Measurements from ENCODE around the gene SCFD2. TPM values are rescaled to one million over a fixed set of nuclear protein-coding genes. Genes with fewer than 3 reads are reported as not detected.
"Not testable (repeated sequence)": the region's sequence is repeated elsewhere in the genome, so short reads cannot be mapped to it uniquely, and the experiment has no call there.

The SCFD2 gene
- polyA plus RNA-seq, 1 of the 3 experiments (the other 2 are of a cell fraction), result 14.1 TPM

DNA sequence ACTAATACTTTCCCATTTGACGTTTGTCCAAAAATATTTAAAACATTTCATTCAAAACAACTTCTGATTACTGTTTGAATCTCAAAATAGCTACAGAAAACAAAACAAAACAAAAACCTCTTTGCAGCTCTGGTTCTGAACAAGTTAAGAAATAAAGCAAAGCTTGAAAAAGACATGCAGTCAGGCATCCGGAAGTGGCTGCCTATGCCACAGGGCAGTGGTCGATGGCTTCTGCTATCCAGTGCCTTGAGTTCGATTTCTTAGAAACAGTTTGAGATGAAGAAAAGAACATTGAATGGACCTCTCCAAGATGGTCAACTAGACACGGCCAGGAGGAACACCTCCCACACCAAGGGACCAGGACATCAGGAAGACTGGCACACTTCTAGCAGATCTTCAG lies 125.3 kb downstream of the SCFD2 start:
- Histone ChIP-seq H3K4me1 (ENCODE audit: control insufficient read depth in 1 of 2, insufficient read depth in 2 of 2, low read depth in 1 of 2, low read length in 1 of 2) (no peaks in the 10 kb centered on the region), H3F3A (replicated peaks; ENCODE audit: insufficient read depth) (no peaks in the 10 kb centered on the region), H3K9me2 (no peaks in the 10 kb centered on the region), H3K27me3 (ENCODE audit: insufficient read depth) (no peaks in the 10 kb centered on the region), H3K79me2 (ENCODE audit: insufficient read depth) (no peaks in the 10 kb centered on the region), H3K4me3 (ENCODE audit: low read depth in 2 of 2, low read length in 1 of 2) (no peak overlapping the region), H3K27ac (ENCODE audit: low read depth in 2 of 2, low read length in 1 of 2) (no peak overlapping the region), H4K20me1 (ENCODE audit: insufficient read depth) (no peaks in the 10 kb centered on the region), H2AFZ (ENCODE audit: low read depth) (no peak overlapping the region), H3K9me3 (no peaks in the 10 kb centered on the region), H3K36me3 (replicated peaks in 1 of 2; ENCODE audit: control insufficient read depth in 1 of 2, insufficient read depth in 2 of 2, low read length in 1 of 2) (no peaks in the 10 kb centered on the region), H3K4me2 (no peak overlapping the region), H3K9ac (no peak overlapping the region)
- WGBS (ENCODE audit: low lambda C conversion rate), result 88% methylated on average over 5 of the region's 5 CpGs
- CTCF ChIA-PET, result no interaction called here
- TF ChIP-seq TCF12 (IDR thresholded peaks at IDR 0.05), result no peak
- no peak for TF ChIP-seq SIN3A (IDR thresholded peaks at IDR 0.05; ENCODE audit: borderline replicate concordance, low read depth, low read length)
- no peak for TF ChIP-seq FOXM1 (IDR thresholded peaks at IDR 0.05; ENCODE audit: low read depth)
- TF ChIP-seq TAF1 (IDR thresholded peaks at IDR 0.05; ENCODE audit: borderline replicate concordance, low read depth, low read length), result no peak
- no peak for TF ChIP-seq NRF1 (IDR thresholded peaks at IDR 0.05; ENCODE audit: low read depth, low read length)
- no peak for TF ChIP-seq NFIC (IDR thresholded peaks at IDR 0.05; ENCODE audit: borderline replicate concordance)
- no peak for TF ChIP-seq RAD21 (IDR thresholded peaks at IDR 0.05; ENCODE audit: low read length)
- POLR2A ChIA-PET, result no interaction called here
- no peak for DNase-seq

DNA sequence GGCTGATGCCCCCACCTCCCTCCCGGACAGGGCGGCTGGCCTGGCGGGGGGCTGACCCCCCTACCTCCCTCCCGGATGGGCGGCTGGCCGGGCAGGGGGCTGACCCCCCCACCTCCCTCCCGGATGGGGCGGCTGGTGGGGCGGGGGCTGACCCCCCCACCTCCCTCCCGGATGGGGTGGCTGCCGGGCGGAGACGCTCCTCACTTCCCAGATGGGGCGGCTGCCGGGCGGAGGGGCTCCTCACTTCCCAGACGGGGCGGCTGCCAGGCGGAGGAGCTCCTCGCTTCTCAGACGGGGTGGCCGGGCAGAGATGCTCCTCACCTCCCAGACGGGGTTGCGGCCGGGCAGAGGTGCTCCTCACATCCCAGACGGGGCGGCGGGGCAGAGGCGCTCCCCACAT lies 127.5 kb downstream of the SCFD2 start:
- WGBS (ENCODE audit: low lambda C conversion rate), result no CpG with 5 or more reads among the region's 29 CpGs
- POLR2A ChIA-PET, result not testable (repeated sequence)

GRCh38 chr4:53237811-53238210 lies 128.1 kb downstream of the SCFD2 start:
- H3K9me2 ChIP-seq; H3K27ac ChIP-seq (ENCODE audit: low read depth in 2 of 2, low read length in 1 of 2); H3K36me3 ChIP-seq (replicated peaks in 1 of 2; ENCODE audit: control insufficient read depth in 1 of 2, insufficient read depth in 2 of 2, low read length in 1 of 2); H3F3A ChIP-seq (replicated peaks; ENCODE audit: insufficient read depth); DNase-seq; H3K4me3 ChIP-seq (ENCODE audit: low read depth in 2 of 2, low read length in 1 of 2); H3K4me2 ChIP-seq; H3K9me3 ChIP-seq; H3K27me3 ChIP-seq (ENCODE audit: insufficient read depth); CTCF ChIA-PET; H3K4me1 ChIP-seq (ENCODE audit: control insufficient read depth in 1 of 2, insufficient read depth in 2 of 2, low read depth in 1 of 2, low read length in 1 of 2); POLR2A ChIA-PET; H2AFZ ChIP-seq (ENCODE audit: low read depth); H3K79me2 ChIP-seq (ENCODE audit: insufficient read depth); H4K20me1 ChIP-seq (ENCODE audit: insufficient read depth); H3K9ac ChIP-seq: not testable (repeated sequence)
- WGBS (ENCODE audit: low lambda C conversion rate), result no CpG with 5 or more reads among the region's 26 CpGs

More for the DNA sequence above, 127.5 kb downstream of the SCFD2 start:
- H3K9me3 ChIP-seq; H3K27me3 ChIP-seq (ENCODE audit: insufficient read depth); H3K4me3 ChIP-seq (ENCODE audit: low read depth in 2 of 2, low read length in 1 of 2); H3K4me1 ChIP-seq (ENCODE audit: control insufficient read depth in 1 of 2, insufficient read depth in 2 of 2, low read depth in 1 of 2, low read length in 1 of 2); CTCF ChIA-PET; H3K79me2 ChIP-seq (ENCODE audit: insufficient read depth); H3K9ac ChIP-seq; H3K4me2 ChIP-seq; H3F3A ChIP-seq (replicated peaks; ENCODE audit: insufficient read depth); DNase-seq; H3K9me2 ChIP-seq; H2AFZ ChIP-seq (ENCODE audit: low read depth); H4K20me1 ChIP-seq (ENCODE audit: insufficient read depth); H3K36me3 ChIP-seq (replicated peaks in 1 of 2; ENCODE audit: control insufficient read depth in 1 of 2, insufficient read depth in 2 of 2, low read length in 1 of 2); H3K27ac ChIP-seq (ENCODE audit: low read depth in 2 of 2, low read length in 1 of 2): not testable (repeated sequence)

- DNase-seq; H3K79me2 ChIP-seq (ENCODE audit: insufficient read depth); H3K4me3 ChIP-seq (ENCODE audit: low read depth in 2 of 2, low read length in 1 of 2); H2AFZ ChIP-seq (ENCODE audit: low read depth); H3K9me3 ChIP-seq; H3K4me2 ChIP-seq; H3K27me3 ChIP-seq (ENCODE audit: insufficient read depth); H3K27ac ChIP-seq (ENCODE audit: low read depth in 2 of 2, low read length in 1 of 2); H3F3A ChIP-seq (replicated peaks; ENCODE audit: insufficient read depth); POLR2A ChIA-PET; H3K9me2 ChIP-seq; H3K4me1 ChIP-seq (ENCODE audit: control insufficient read depth in 1 of 2, insufficient read depth in 2 of 2, low read depth in 1 of 2, low read length in 1 of 2); H3K36me3 ChIP-seq (replicated peaks in 1 of 2; ENCODE audit: control insufficient read depth in 1 of 2, insufficient read depth in 2 of 2, low read length in 1 of 2); H4K20me1 ChIP-seq (ENCODE audit: insufficient read depth); H3K9ac ChIP-seq: not testable (repeated sequence)
- 100% methylated on average over 1 of the region's 2 CpGs for WGBS (ENCODE audit: low lambda C conversion rate)
- CTCF ChIA-PET, result interaction anchor here (0.6 kb wide), 1 partner anchor 10 kb away, joined by 4 read pairs; no protein-coding TSS in a partner anchor
Measured at GRCh38 chr4:53236624-53237023, 129.2 kb downstream of the SCFD2 start.
